Keratinocyte (primary cell): ENCODE results near the gene FBXO10.

Source experiments
- CTCF ChIP-seq, 3 experiments: IDR thresholded peaks in 1 of 3; conservative IDR thresholded peaks in 1 of 3; optimal IDR thresholded peaks in 1 of 3; 2 replicates in 2 of 3; 3 replicates in 1 of 3; pipeline versions ENCODE3 to v1.5.1; 2011; ENCODE audit warnings: low read length in 3 of 3, mild to moderate bottlenecking in 3 of 3, moderate library complexity in 2 of 3, control low read depth in 1 of 3, inconsistent platforms in 1 of 3; ENCODE audit not compliant: insufficient read depth in 2 of 3; ENCODE audit errors: extremely low read depth in 1 of 3
- EZH2 ChIP-seq: IDR thresholded peaks from one replicate; pipeline ENCODE4 v1.6.1; 2012; ENCODE audit warnings: inconsistent platforms, mild to moderate bottlenecking, low read length, moderate library complexity

GRCh38 chr9:37566716-37567115 is 9.5 kb downstream of the FBXO10 start:
- no peak for TF ChIP-seq CTCF (optimal IDR thresholded peaks at IDR 0.05 in 1 of 3, IDR thresholded peaks at IDR 0.05 in 1 of 3, conservative IDR thresholded peaks at IDR 0.05 in 1 of 3; ENCODE audit: extremely low read depth in 1 of 3, insufficient read depth in 2 of 3, low read length in 3 of 3)
- no peak for TF ChIP-seq EZH2
